GM13977 (cell line): ENCODE measurements around the gene PTP4A2.

Experiments used
- DNase-seq: peaks from one replicate; pipeline ENCODE4 v3.0.0; 2012; ENCODE audit warnings: low spot score
- CTCF ChIP-seq: IDR thresholded peaks from 2 replicates; pipeline ENCODE4 v1.5.1; 2012; ENCODE audit warnings: mild to moderate bottlenecking, control low read depth; ENCODE audit not compliant: insufficient read depth; ENCODE audit errors: extremely low read depth, missing control alignments
- in situ Hi-C: fragments of 300-500 bp; cut with MboI; formaldehyde crosslinking; loops from one replicate; pipeline ENCODE4 v1.12.0; 2022; ENCODE audit warnings: low sequenced_read_pairs, low pct_unique_long_range_greater_than_20kb, mixed read lengths, inconsistent platforms; ENCODE audit not compliant: unreplicated experiment

Gene PTP4A2

GRCh38 chr1:31891280-31891679, 46.9 kb downstream of the PTP4A2 start:
- in situ Hi-C loops = no loop called here
- DNase-seq = peak; percentile 57
- no peak for TF ChIP-seq CTCF

- TF ChIP-seq CTCF = no peak
- DNase-seq = no peak
- in situ Hi-C loops = no loop called here
Observed at GRCh38 chr1:31888291-31888690, 49.9 kb downstream of the PTP4A2 start.

GRCh38 chr1:31886866-31887265, 51.3 kb downstream of the PTP4A2 start:
- TF ChIP-seq CTCF = no peak
- in situ Hi-C loops = no loop called here
- no peak for DNase-seq

GRCh38 chr1:31885851-31886250, 52.3 kb downstream of the PTP4A2 start:
- in situ Hi-C loops = no loop called here
- no peak for TF ChIP-seq CTCF

GRCh38 chr1:31883357-31883942, 54.7 kb downstream of the PTP4A2 start:
- TF ChIP-seq CTCF = no peak
- no peak for DNase-seq
- in situ Hi-C loops = no loop called here

More at GRCh38 chr1:31885851-31886250, 52.3 kb downstream of the PTP4A2 start:
- no peak for DNase-seq

GRCh38 chr1:31881688-31882000, 56.5 kb downstream of the PTP4A2 start:
- no peak for TF ChIP-seq CTCF
- in situ Hi-C loops = no loop called here
- no peak for DNase-seq
